ENCODE measurements around the gene ITPKB. TPM values are rescaled to one million over a fixed set of nuclear protein-coding genes. Genes with fewer than 3 reads are reported as not detected.

Gene ITPKB
- total RNA-seq, 5 donors from 2014 or later (not counting 1 experiment from before 2014, with no cell fraction given): 153 to 351 (median 179) TPM

GRCh38 chr1:226588484-226588883 lies 150.6 kb downstream of the ITPKB start:
- H3K36me3 Mint-ChIP-seq: no peaks in the 10 kb centered on the region
- Histone ChIP-seq H3K27me3 (replicated peaks in 1 of 2; ENCODE audit: control insufficient read depth in 2 of 2, extremely low read depth in 1 of 2, insufficient read depth in 2 of 2, low read length in 1 of 2) (peaks cover 0 to 25% of the 10 kb centered on the region in 2 experiments), H3K9me3 (no peaks in the 10 kb centered on the region), H3K4me1 (ENCODE audit: control insufficient read depth in 1 of 2, extremely low read depth in 1 of 2, insufficient read depth in 2 of 2, low read length in 2 of 2) (no peaks in the 10 kb centered on the region), H3K4me3 (ENCODE audit: control insufficient read depth in 1 of 2, extremely low read depth in 1 of 2, low read length in 1 of 2) (no peak overlapping the region), H3K27ac (ENCODE audit: low read length) (no peak overlapping the region), H3K36me3 (ENCODE audit: control insufficient read depth in 2 of 2, extremely low read depth in 1 of 2, insufficient read depth in 1 of 2, low read length in 1 of 2) (no peaks in the 10 kb centered on the region)
- ChIA-PET POLR2A (no interaction called here), CTCF (no interaction called here)
- no peak for ATAC-seq (replicated peaks in 1 of 4)
- H3K27ac Mint-ChIP-seq: no peak overlapping the region
- H3K4me3 Mint-ChIP-seq: no peak overlapping the region
- H3K9me3 Mint-ChIP-seq: no peaks in the 10 kb centered on the region
- no CpG with 5 or more reads among the region's 2 CpGs for WGBS (ENCODE audit: insufficient coverage)
- peaks cover 11% of the 10 kb centered on the region in 2 donors for H3K27me3 Mint-ChIP-seq
- no peak for DNase-seq
- H3K4me1 Mint-ChIP-seq: no peaks in the 10 kb centered on the region

- DNase-seq: no peak
- ATAC-seq (replicated peaks in 1 of 4): no peak
- H3K36me3 Mint-ChIP-seq: no peaks in the 10 kb centered on the region
- Histone ChIP-seq H3K4me3 (ENCODE audit: control insufficient read depth in 1 of 2, extremely low read depth in 1 of 2, low read length in 1 of 2) (no peak overlapping the region), H3K9me3 (no peaks in the 10 kb centered on the region), H3K27ac (ENCODE audit: low read length) (no peak overlapping the region), H3K4me1 (ENCODE audit: control insufficient read depth in 1 of 2, extremely low read depth in 1 of 2, insufficient read depth in 2 of 2, low read length in 2 of 2) (no peaks in the 10 kb centered on the region), H3K36me3 (ENCODE audit: control insufficient read depth in 2 of 2, extremely low read depth in 1 of 2, insufficient read depth in 1 of 2, low read length in 1 of 2) (no peaks in the 10 kb centered on the region), H3K27me3 (replicated peaks in 1 of 2; ENCODE audit: control insufficient read depth in 2 of 2, extremely low read depth in 1 of 2, insufficient read depth in 2 of 2, low read length in 1 of 2) (peaks cover 0 to 22% of the 10 kb centered on the region in 2 experiments)
- no peaks in the 10 kb centered on the region for H3K9me3 Mint-ChIP-seq
- H3K27ac Mint-ChIP-seq: no peak overlapping the region
- WGBS (ENCODE audit: insufficient coverage): 79% methylated on average over 6 of the region's 16 CpGs
- ChIA-PET CTCF (interaction anchor here (0.6 kb wide), 2 partner anchors 978 to 1164 kb away, joined by 4 to 5 read pairs; no protein-coding TSS in a partner anchor), POLR2A (no interaction called here)
- peaks cover 6 to 11% of the 10 kb centered on the region in 2 donors for H3K27me3 Mint-ChIP-seq
- no peaks in the 10 kb centered on the region for H3K4me1 Mint-ChIP-seq
- H3K4me3 Mint-ChIP-seq: no peak overlapping the region
Measured at GRCh38 chr1:226586650-226587422, 152.2 kb downstream of the ITPKB start.

- Mint-ChIP-seq H3K27me3 (peaks cover 4 to 11% of the 10 kb centered on the region in 2 donors), H3K36me3 (no peaks in the 10 kb centered on the region), H3K4me1 (no peaks in the 10 kb centered on the region), H3K27ac (no peak overlapping the region), H3K4me3 (no peak overlapping the region), H3K9me3 (no peaks in the 10 kb centered on the region)
- Histone ChIP-seq H3K36me3 (ENCODE audit: control insufficient read depth in 2 of 2, extremely low read depth in 1 of 2, insufficient read depth in 1 of 2, low read length in 1 of 2) (no peaks in the 10 kb centered on the region), H3K4me1 (ENCODE audit: control insufficient read depth in 1 of 2, extremely low read depth in 1 of 2, insufficient read depth in 2 of 2, low read length in 2 of 2) (no peaks in the 10 kb centered on the region), H3K27me3 (replicated peaks in 1 of 2; ENCODE audit: control insufficient read depth in 2 of 2, extremely low read depth in 1 of 2, insufficient read depth in 2 of 2, low read length in 1 of 2) (peaks cover 0 to 18% of the 10 kb centered on the region in 2 experiments), H3K27ac (ENCODE audit: low read length) (no peak overlapping the region), H3K4me3 (ENCODE audit: control insufficient read depth in 1 of 2, extremely low read depth in 1 of 2, low read length in 1 of 2) (no peak overlapping the region), H3K9me3 (no peaks in the 10 kb centered on the region)
- DNase-seq: no peak
- ChIA-PET CTCF (interaction anchor here in 1 of 2 donors (0.6 kb wide), 1 partner anchor 1163 kb away, joined by 4 read pairs; no protein-coding TSS in a partner anchor), POLR2A (no interaction called here)
- 77% methylated on average over 7 of the region's 7 CpGs for WGBS (ENCODE audit: insufficient coverage)
- ATAC-seq (replicated peaks in 1 of 4): no peak
Measured at GRCh38 chr1:226586116-226586515, 153.0 kb downstream of the ITPKB start.

GRCh38 chr1:226584164-226584563 lies 154.9 kb downstream of the ITPKB start:
- ATAC-seq (replicated peaks in 1 of 4) (no peak), DNase-seq (peak in 1 of 35 experiments; percentile 9)
- Mint-ChIP-seq H3K4me1 (no peaks in the 10 kb centered on the region), H3K36me3 (no peaks in the 10 kb centered on the region), H3K27me3 (peaks cover 0 to 2% of the 10 kb centered on the region in 2 donors), H3K4me3 (no peak overlapping the region), H3K27ac (no peak overlapping the region), H3K9me3 (no peaks in the 10 kb centered on the region)
- Histone ChIP-seq H3K9me3 (no peaks in the 10 kb centered on the region), H3K36me3 (ENCODE audit: control insufficient read depth in 2 of 2, extremely low read depth in 1 of 2, insufficient read depth in 1 of 2, low read length in 1 of 2) (no peaks in the 10 kb centered on the region), H3K4me1 (ENCODE audit: control insufficient read depth in 1 of 2, extremely low read depth in 1 of 2, insufficient read depth in 2 of 2, low read length in 2 of 2) (no peaks in the 10 kb centered on the region), H3K27ac (ENCODE audit: low read length) (no peak overlapping the region), H3K4me3 (ENCODE audit: control insufficient read depth in 1 of 2, extremely low read depth in 1 of 2, low read length in 1 of 2) (no peak overlapping the region), H3K27me3 (replicated peaks in 1 of 2; ENCODE audit: control insufficient read depth in 2 of 2, extremely low read depth in 1 of 2, insufficient read depth in 2 of 2, low read length in 1 of 2) (peaks cover 0 to 14% of the 10 kb centered on the region in 2 experiments)
- WGBS (ENCODE audit: insufficient coverage): 63% methylated on average over 3 of the region's 3 CpGs
- ChIA-PET POLR2A (no interaction called here), CTCF (no interaction called here)

- no peaks in the 10 kb centered on the region for H3K4me1 ChIP-seq (ENCODE audit: control insufficient read depth in 1 of 2, extremely low read depth in 1 of 2, insufficient read depth in 2 of 2, low read length in 2 of 2)
- ATAC-seq (replicated peaks in 1 of 4) (no peak), DNase-seq (no peak)
- no peaks in the 10 kb centered on the region for H3K36me3 ChIP-seq (ENCODE audit: control insufficient read depth in 2 of 2, extremely low read depth in 1 of 2, insufficient read depth in 1 of 2, low read length in 1 of 2)
- H3K9me3 Mint-ChIP-seq: no peaks in the 10 kb centered on the region
- CTCF ChIA-PET: interaction anchor here in 1 of 2 donors (0.6 kb wide), 1 partner anchor 219 kb away, joined by 5 read pairs; no protein-coding TSS in a partner anchor
- POLR2A ChIA-PET: interaction anchor here in 1 of 2 donors (0.6 kb wide), 1 partner anchor 169 kb away, joined by 5 read pairs; no protein-coding TSS in a partner anchor
- H3K4me1 Mint-ChIP-seq: no peaks in the 10 kb centered on the region
- peaks cover 0 to 12% of the 10 kb centered on the region in 2 experiments for H3K27me3 ChIP-seq (replicated peaks in 1 of 2; ENCODE audit: control insufficient read depth in 2 of 2, extremely low read depth in 1 of 2, insufficient read depth in 2 of 2, low read length in 1 of 2)
- H3K36me3 Mint-ChIP-seq: no peaks in the 10 kb centered on the region
- no peak overlapping the region for H3K4me3 Mint-ChIP-seq
- no peaks in the 10 kb centered on the region for H3K9me3 ChIP-seq
- no peak overlapping the region for H3K27ac Mint-ChIP-seq
- 88% methylated on average over 3 of the region's 3 CpGs for WGBS (ENCODE audit: insufficient coverage)
- H3K4me3 ChIP-seq (ENCODE audit: control insufficient read depth in 1 of 2, extremely low read depth in 1 of 2, low read length in 1 of 2): no peak overlapping the region
- peaks cover 0 to 2% of the 10 kb centered on the region in 2 donors for H3K27me3 Mint-ChIP-seq
- H3K27ac ChIP-seq (ENCODE audit: low read length): no peak overlapping the region
Measured at GRCh38 chr1:226582966-226583365, 156.1 kb downstream of the ITPKB start.

Data from T-cell (primary cell).